ENCODE results near the gene VAMP1.
"Not testable (repeated sequence)": the region's sequence is repeated elsewhere in the genome, so short reads cannot be mapped to it uniquely, and the experiment has no call there.

Gene VAMP1

DNA sequence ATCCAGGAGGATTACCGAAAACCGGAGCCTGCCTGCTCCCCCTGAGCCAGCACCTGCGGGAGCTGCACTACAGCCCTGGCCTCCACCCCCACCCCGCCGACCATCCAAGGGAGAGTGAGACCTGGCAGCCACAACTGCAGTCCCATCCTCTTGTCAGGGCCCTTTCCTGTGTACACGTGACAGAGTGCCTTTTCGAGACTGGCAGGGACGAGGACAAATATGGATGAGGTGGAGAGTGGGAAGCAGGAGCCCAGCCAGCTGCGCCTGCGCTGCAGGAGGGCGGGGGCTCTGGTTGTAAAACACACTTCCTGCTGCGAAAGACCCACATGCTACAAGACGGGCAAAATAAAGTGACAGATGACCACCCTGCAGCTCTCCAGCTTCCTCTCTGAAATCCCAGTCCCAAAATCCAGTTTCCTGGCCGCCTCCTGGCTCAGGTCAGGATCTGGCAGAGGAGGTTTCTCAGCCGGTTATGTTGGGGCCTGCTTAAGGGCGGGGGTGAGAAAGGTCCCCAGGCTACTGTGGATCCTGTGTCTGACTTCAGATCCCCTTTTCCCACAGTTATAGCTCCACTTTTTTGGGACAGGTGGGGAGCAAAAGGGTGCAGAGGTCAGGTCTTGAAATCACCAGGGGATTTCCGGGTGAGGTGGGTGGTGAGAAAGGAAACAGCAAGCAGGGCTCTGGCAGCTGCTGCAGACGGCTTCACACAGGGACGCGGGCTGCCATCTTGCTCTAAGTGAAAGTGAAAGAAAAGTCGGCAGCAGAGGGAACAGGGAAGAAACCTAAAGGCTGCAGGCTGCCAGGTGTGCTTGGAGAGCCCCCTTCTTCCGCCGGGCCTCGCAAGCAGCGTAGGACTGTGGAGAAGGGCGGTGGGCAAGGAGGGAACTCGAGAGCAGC, 18.9 kb downstream of the VAMP1 start, which contains the start of gene TAPBPL:
TSS of gene TAPBPL (plus strand) at position 695 of the 897 bp plus-strand sequence. CDS start 207 bp downstream, outside the sequence.
- peak; percentile 93 for DNase-seq (ENCODE audit: low read depth)

DNA sequence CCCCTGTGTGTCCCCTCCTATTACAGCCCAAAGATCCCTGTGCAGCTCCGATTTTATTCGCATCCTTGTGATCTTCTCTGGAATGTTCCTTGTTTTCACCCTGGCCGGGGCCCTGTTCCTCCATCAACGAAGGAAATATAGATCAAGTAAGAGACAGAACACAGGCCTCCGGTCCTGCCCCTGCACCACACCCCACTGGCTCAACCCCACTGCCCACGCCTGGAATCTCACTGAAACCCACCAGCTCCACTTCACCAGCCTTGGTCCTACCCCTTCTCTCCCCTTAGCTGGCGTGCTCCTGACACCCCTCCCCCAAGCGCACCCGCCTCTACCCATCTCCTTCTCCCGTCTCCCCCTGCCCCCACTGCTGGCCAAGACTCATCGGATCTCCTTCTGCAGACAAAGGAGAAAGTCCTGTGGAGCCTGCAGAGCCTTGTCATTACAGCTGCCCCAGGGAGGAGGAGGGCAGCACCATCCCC, 19.6 kb downstream of the VAMP1 start:
- DNase-seq (ENCODE audit: low read depth), result no peak

DNA sequence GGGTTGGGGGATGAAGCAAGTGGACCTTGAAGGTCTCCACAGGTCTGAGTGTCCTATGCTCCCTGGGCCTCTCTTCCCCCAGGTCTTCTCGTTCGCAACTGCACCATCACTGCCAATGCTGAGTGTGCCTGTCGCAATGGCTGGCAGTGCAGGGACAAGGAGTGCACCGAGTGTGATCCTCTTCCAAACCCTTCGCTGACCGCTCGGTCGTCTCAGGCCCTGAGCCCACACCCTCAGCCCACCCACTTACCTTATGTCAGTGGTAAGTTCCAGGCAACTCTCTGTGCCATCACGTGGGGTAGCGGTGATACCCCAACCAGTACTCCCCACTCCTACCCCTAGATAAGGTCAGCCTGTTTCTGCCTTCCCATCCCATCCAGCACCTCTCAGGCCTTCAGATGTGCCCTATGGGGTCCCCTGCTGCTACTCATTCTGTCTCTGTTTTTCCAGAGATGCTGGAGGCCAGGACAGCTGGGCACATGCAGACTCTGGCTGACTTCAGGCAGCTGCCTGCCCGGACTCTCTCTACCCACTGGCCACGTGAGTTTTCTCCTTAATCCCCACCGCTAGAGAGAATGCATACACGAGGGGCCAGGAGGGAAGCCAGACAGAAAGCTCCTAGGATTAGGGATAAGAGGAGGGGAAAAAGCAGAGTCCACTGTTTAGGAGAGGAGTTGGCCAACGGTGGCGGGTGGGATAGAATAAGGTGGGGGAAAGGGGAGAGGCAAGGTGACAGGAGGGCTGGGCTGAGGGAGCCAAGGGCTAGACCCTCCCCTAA, 20.2 kb downstream of the VAMP1 start:
- no peak for DNase-seq (ENCODE audit: low read depth)

DNA sequence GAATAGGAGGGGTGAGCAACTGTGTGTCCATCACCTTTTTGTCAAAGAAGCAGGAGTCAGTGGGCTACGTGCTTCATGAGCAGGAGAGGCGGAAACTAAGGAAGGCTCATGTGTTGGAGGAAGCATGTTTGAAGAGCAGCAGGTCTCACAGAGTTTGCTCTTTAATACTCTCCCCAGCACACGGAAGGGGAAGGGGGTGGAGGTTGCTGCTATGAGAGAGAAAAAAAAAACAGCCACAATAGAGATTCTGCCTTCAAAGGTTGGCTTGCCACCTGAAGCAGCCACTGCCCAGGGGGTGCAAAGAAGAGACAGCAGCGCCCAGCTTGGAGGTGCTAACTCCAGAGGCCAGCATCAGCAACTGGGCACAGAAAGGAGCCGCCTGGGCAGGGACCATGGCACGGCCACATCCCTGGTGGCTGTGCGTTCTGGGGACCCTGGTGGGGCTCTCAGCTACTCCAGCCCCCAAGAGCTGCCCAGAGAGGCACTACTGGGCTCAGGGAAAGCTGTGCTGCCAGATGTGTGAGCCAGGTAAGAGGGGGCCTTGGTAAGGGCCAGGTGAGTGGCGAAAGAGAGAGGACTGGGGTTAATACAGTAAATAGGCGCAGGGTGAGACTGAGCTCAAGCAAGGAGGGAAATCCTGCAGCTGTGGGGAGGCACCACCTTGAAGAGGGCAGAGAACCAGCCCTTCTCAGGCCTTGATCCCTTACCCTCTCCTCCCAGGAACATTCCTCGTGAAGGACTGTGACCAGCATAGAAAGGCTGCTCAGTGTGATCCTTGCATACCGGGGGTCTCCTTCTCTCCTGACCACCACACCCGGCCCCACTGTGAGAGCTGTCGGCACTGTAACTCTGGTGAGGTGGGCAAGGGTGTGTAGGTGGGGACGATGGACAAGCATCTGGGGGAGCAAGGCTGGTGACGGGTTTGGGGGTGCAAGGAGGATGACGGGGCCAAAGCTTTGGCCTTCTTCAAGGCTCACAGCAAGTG, 25.5 kb downstream of the VAMP1 start, which contains the start of gene CD27:
TSS of gene CD27 (plus strand) at position 252 of the 985 bp plus-strand sequence. CDS start at position 393, 141 bp downstream.
- no peak for DNase-seq (ENCODE audit: low read depth)

DNA sequence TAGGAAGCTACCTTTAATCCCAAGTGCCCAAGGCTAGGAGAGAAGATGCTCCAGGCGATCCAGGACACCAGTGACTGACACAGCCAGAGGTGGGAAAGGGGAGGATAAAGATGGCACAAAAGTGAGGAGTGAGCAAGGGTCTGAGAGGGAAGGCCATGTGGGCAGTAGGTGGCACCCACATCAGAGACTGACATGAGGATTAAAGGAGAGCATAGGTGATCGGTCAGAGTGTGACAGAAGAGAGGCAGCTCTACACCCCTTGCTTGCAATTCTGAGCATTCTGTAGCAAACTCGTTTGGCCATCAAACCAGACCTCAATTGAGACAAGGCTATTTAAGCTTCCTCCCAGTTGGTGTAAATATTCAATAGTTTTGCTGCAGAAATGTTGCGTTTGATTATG, 26.4 kb downstream of the VAMP1 start:
- DNase-seq (ENCODE audit: low read depth), result no peak

DNA sequence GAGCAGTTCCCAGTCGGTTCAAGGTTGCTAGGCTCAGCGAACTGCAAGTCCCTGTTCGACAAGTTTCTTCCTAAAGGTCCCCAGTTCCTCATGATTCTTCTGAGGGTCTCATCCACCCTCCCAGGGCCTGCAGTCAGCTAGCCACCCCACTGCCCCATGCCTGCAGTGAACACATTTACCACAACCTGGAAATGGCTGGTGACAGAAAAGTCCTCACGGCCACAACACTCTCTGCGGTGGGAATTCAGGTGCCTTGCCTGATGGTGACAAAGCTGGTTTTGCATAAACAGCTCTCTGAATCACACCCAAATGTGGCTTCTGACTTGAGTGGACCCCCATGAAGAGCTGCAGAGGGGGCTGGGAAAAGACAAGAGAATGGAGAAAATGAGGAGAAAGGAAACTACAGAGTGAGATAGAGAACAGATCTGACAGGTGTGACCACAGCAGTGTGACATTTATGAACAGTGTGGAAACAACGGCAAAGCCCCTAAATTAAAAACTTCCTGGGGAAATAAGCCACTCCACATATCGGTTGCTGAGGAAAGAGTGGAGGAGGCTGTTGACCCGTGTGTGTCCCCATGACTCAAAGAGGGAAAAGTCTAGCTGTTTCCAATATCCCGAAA, 27.0 kb downstream of the VAMP1 start:
- DNase-seq (ENCODE audit: low read depth), result no peak

DNA sequence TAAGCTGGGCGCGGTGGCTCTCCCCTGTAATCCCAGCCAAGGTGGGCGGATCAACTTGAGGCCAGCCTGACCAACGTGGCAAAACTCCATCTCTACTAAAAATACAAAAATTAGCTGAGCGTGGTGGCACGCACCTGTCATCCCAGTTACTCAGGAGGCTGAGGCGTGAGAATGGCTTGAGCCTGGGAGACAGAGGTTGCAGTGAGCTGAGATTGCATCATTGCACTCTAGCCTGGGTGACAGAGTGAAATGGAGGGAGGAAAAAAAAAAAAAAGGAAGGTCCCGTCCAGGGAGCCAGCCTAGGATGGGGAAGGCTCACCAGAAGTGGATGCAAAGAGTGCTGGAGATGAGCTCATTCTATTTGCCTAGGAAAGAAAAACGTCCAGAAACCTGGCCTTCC, 27.6 kb downstream of the VAMP1 start:
- no peak for DNase-seq (ENCODE audit: low read depth)

DNA sequence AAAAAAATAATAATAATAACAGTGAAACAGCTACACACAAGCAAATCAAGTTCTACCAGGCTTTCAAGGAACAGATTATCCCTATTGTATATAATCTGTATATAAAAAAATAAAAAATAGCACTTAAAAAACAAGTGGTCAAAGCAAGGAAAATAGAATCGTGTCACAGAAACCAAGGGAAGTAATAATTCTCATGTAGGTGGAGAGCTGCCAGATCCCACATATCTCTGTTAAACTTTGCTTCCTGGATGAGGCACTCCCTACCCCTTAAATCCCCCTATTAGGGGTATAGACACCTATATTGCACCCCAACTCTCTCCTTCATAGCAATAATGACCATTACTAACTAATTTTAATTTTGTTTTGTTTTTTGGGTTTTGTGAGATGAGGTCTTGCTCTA, 30.1 kb downstream of the VAMP1 start:
- DNase-seq (ENCODE audit: low read depth), result no peak

DNA sequence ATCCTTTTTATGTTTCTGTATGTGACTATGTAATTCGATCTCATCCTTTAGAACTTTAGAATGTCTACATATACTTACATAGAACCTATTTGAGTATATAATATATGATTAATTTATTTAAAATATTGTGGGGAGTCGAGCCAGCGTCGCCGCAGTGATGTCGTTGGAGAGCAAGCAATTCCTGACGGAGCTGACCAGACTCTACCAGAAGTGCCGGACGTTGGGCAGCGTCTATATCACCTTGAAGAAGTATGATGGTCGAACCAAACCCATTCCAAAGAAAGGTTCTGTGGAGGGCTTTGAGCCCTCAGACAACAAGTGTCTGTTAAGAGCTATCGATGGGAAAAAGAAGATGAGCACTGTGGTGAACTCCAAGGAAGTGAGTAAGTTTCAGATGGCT, 32.1 kb downstream of the VAMP1 start:
- no peak for DNase-seq (ENCODE audit: low read depth)

DNA sequence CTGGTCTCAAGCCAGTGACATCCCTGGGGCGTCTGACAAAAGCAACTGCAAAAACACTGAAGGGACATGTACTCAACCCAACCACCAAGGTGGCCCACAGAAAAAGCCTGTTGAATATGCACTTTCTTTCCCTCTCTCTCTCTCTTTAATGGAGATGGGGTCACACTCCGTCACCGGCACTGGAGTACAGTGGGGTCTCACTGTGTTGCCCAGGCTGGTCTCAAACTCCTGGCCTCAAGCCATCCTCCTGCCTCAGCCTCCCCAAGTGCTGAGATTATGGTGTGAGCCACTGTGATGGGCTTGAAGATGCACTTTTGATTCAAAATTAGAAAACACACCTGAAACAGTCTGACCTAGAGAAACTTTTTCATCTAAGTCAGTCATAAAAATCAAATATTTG, 32.9 kb downstream of the VAMP1 start:
- no peak for DNase-seq (ENCODE audit: low read depth)

DNA sequence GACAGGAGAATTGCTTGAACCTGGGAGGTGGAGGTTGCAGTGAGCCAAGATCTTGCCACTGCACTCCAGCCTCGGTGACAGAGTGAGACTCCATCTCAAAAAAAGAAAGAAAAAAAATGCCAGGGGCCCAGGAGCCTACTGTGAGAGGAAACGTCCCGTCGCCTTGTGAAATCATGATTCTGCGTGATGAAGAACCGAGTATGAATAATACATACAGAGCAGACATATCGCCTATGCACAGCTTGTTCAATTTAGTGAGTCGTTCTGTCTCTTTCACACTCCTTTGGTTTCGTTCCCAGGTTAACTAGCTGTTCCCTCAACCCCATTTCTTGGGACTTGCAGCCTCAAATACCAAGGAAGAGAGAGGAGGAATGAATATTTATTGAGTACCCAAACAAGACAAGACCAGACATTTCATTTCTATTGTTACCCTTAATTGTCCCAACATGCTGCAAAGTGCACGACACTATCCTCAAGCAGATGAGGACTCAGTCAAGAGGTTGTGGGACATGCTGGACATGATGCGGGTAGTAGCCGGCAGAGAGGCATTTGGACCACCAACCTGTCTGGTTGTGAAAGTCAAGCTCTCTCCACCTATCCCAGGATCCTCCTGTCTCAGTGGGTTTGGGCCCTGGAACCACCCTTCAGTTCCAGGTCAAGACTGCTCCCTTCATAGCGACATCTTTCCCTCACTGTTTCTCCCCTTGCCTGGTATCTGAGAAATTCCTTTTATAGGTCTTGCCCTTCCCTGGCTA, 34.3 kb downstream of the VAMP1 start:
- no peak for DNase-seq (ENCODE audit: low read depth)

DNA sequence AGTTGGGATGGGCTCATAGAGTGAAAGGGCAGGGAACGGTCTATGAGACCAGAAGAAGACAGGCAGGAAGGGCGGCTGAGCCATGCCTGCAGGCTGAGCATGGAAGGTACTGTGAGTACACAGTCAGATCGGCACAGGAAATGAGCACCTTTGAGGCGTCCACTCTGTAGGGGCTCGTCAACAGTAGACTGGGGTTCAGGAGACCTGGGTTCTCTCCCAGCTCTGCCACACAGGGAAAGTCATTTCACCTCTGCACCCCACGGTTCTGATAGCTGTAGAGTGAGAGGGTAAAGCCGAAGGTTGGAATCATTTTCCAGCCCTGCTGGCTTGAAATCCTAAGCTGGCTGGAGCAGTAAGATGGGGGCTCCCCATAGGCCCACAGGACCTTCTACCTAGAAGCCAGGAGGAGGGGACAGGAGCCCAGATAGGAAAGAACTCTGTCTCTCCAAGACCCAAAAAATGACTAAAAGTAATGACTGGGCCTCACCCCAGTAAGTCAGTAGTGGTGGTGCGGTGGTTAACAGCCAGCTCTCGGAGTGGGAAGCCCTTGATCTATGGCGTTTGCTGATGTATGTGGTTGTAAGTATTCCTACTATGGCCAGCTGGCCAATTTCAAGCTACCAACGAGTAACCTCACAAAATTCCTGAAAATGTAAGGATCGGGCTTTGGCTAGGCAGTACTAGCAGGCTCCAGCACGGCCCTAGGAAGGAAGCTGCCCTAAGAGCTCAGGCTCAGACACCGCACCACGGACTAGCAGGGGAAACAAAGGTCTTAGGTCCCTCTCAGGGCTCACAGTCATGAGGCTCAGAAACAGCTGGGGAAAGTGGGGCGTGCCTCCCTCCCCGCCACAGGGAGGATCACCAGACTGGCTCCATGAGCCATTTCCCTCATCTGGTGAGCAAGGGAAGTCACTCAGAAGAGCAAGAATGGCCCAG, 36.0 kb downstream of the VAMP1 start:
- no peak for DNase-seq (ENCODE audit: low read depth)

DNA sequence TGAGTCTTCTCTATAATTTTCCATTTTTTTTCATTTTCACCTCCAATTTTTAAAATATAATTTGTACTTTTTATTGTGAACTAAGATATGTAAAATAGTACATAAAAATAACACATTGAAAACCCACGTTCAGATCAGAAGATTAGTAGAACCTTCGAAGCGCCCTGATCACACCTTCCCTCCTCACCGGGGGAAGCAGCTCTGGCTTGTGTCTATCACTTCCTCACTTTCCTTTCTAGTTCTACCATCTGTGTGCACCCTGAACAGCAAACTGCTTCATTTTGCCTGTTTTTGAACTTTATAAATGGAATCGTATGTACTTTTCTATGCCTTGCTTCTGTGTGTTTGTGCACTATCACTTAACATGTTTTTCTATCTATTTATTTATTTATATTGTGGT, 37.5 kb downstream of the VAMP1 start:
- DNase-seq (ENCODE audit: low read depth), result no peak

DNA sequence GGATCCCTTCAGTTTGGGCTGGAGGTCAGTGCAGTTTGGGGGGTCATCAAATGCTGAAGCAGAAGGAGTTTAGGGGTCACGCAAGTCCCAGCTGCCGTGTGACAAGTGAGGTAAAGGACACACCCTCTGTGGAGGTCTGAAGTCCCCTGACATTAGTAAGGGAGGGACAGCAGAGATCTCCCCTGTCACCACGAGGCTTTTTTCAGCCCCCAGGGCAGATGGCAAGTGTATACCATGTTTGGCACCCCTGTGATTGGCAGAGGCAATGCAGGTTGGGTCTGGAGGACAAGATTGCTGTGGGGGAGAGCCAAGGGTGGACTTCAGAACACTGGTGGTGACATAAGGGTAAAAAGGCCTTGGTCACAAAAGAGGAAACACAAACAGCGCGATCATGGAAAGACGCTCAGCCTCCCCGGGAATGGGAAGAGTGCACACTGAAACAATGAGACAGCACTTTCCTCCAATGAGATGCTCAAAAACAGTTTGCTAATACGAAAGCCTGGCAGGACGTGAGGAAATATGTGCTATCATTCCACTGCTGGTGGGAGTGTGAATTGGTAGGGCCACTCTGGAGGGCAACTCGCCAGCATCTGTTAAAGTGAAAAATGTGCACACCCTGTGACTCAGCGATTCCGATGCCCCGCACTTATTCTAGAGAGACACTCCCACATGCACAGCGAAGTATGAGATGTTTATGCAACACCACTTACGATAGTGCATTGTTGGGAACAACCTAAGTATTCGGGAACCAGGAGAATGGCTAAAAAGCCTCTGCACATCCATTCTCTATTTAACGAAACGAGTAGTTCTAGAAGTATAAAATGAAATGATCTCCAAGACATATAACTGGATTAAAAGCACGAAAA, 40.1 kb downstream of the VAMP1 start:
- peak; percentile 99 for DNase-seq (ENCODE audit: low read depth)

DNA sequence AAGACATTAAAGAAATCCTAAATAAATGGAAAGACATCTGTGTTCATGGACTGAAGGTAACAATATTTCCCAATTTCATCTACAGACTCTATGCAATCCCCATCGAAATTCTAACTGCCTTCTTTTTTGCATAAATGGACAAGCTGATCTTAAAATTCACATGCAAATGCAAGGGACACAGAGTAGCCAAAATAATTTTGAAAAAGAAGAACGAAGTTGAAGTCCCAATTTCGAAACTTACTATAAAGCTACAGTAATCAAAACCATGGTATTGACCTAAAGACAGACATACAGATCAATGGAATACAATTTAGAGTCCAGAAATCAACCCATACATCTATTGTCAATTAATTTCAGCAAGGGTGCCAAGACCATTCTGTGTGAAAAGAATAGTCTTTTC, 42.2 kb downstream of the VAMP1 start:
- no peak for DNase-seq (ENCODE audit: low read depth)

DNA sequence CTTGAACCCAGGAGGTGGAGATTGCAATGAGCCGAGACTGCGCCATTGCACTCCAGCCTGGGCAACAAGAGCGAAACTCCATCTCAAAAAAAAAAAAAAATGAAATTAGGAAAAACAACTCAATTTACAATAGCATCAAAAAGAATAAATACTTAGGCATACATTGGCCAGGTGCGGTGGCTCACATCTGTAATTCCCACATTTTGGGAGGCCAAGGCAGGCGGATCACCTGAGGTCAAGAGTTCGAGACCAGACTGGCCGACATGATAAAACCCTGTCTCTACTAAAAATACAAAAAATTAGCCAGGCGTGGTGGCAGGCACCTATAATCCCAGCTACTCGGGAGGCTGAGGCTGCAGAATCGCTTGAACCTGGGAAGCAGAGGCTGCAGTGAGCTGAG, 42.7 kb downstream of the VAMP1 start:
- not testable (repeated sequence) for DNase-seq (ENCODE audit: low read depth)

DNA sequence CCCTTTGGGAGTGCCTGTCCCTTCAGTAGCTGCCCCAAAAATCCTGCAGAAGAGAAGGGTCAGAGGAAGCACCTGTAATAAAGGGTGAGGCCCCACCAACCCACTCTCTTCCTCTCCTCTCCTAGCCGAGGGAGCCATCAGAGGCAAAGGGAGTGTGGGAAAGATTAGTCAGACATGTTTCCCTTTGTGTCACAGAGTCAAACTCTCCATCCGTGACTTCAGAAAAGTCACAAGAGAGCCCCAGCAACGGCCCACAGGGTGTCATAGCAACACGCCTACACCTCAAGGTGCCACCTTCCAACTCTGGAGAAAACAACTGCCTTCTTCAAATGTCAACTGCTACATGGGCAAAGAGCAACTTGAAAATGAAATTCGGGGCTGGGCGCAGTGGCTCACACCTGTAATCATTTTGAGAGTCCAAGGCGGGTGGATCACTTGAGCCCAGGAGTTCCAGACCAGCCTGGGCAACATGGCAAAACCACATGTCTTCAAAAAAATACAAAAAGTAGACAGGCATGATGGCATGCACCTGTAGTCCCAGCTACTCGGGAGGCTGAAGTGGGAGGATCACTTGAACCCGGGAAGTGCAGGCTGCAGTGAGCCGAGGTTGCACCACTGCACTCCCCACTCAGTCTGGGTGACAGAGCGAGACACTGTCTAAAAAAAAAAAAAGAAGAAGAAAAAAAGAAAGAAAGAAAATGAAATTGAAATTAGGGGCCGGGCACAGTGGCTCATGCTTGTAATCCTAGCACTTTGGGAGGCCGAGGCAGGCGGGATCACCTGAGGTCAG, 43.4 kb downstream of the VAMP1 start:
- no peak for DNase-seq (ENCODE audit: low read depth)

Measured in EH (cell line).